Measurements from ENCODE around the gene UPF1.

DNA sequence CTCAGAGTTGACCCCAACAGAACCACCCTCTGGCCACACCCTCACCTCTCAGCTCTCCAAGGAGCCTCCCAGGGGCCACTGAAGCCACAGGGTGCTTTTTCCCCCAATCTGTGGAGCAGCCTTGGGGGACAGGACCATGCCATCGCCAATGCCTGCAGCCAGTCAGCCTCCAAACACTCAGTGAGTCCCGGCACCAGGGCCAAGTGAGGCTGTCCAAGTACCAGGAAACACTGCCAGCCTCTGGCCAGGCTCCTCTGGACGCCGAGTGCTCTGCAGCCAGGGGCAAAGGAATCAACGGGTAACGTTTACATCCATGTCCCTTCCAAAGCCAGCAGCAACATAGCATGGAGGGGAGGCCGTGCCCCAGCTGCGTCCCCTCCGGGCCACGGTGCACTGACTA is 31.1 kb upstream of the UPF1 start:
- TF ChIP-seq, protein P1, sequence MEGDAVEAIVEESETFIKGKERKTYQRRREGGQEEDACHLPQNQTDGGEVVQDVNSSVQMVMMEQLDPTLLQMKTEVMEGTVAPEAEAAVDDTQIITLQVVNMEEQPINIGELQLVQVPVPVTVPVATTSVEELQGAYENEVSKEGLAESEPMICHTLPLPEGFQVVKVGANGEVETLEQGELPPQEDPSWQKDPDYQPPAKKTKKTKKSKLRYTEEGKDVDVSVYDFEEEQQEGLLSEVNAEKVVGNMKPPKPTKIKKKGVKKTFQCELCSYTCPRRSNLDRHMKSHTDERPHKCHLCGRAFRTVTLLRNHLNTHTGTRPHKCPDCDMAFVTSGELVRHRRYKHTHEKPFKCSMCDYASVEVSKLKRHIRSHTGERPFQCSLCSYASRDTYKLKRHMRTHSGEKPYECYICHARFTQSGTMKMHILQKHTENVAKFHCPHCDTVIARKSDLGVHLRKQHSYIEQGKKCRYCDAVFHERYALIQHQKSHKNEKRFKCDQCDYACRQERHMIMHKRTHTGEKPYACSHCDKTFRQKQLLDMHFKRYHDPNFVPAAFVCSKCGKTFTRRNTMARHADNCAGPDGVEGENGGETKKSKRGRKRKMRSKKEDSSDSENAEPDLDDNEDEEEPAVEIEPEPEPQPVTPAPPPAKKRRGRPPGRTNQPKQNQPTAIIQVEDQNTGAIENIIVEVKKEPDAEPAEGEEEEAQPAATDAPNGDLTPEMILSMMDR (IDR thresholded peaks at IDR 0.05) = no peak
- no peak for TF ChIP-seq EZH2phosphoT487 (IDR thresholded peaks at IDR 0.05)
